PC-3 (cell line): ENCODE measurements around the gene TMEM123. TPM values are rescaled to one million over a fixed set of nuclear protein-coding genes. Genes with fewer than 3 reads are reported as not detected.

Experiments used
- ATAC-seq: fragments of 200-7000 bp; cut with Tn5 transposase; 2 replicates; pipeline ENCODE4 v1.9.1; 2020; ENCODE audit warnings: mild to moderate bottlenecking, moderate library complexity
- BruUV-seq: library from RNA; stranded (reverse); fragments of 400-500 nt; replicated peaks from 2 replicates; lab custom pipeline; 2021; lab: Mats Ljungman, UMichigan
- CTCF ChIA-PET: fragments of 300-600 bp; sonication (Branson Sonifier 250); formaldehyde crosslinking; loops from one replicate; lab custom pipeline; 2022; ENCODE audit warnings: antibody characterized with exemption; lab: Charles Lee
- POLR2A ChIA-PET: fragments of 300-600 bp; sonication (Branson Sonifier 250); formaldehyde crosslinking; loops from one replicate; lab custom pipeline; 2022; ENCODE audit warnings: antibody characterized with exemption; ENCODE audit not compliant: unreplicated experiment; lab: Charles Lee
- DNase-seq: peaks from one replicate; pipeline ENCODE4 v3.0.0-alpha.2; 2015
- H2AFZ ChIP-seq: fragments of 300-600 bp; sonication (generic); 2 replicates; pipeline ENCODE4 v1.6.0; 2016; ENCODE audit warnings: antibody characterized with exemption, low read length
- H3F3A ChIP-seq: fragments of 300-600 bp; sonication (generic); one replicate; pipeline ENCODE4 v1.6.0; 2017; ENCODE audit warnings: antibody characterized with exemption, low read length, control low read depth, mild to moderate bottlenecking; ENCODE audit not compliant: unreplicated experiment
- H3K27ac ChIP-seq: fragments of 300-600 bp; sonication (generic); 2 replicates; pipeline ENCODE4 v1.5.1; 2016; ENCODE audit warnings: mild to moderate bottlenecking, low read length
- H3K27me3 ChIP-seq: fragments of 300-600 bp; sonication (generic); 2 replicates; pipeline ENCODE4 v1.6.1; 2016; ENCODE audit warnings: low read length, mixed read lengths
- H3K36me3 ChIP-seq: fragments of 300-600 bp; sonication (generic); 2 replicates; pipeline ENCODE4 v1.6.1; 2016; ENCODE audit warnings: low read depth, mixed run types, low read length, mixed read lengths
- H3K4me1 ChIP-seq: fragments of 300-600 bp; sonication (generic); 2 replicates; pipeline ENCODE4 v1.5.1; 2016; ENCODE audit warnings: low read length; ENCODE audit not compliant: insufficient read depth
- H3K4me2 ChIP-seq: fragments of 300-600 bp; sonication (generic); 2 replicates; pipeline ENCODE4 v1.6.0; 2016; ENCODE audit warnings: low read length
- H3K4me3 ChIP-seq: fragments of 300-600 bp; sonication (generic); 2 replicates; pipeline ENCODE4 v1.5.1; 2016; ENCODE audit warnings: mild to moderate bottlenecking, low read length, mixed read lengths
- H3K79me2 ChIP-seq: fragments of 300-600 bp; sonication (generic); 2 replicates; pipeline ENCODE4 v1.6.1; 2017; ENCODE audit warnings: low read length, mixed read lengths
- H3K9ac ChIP-seq: fragments of 300-600 bp; sonication (generic); 2 replicates; pipeline ENCODE4 v1.6.0; 2016; ENCODE audit warnings: mild to moderate bottlenecking, low read length
- H3K9me2 ChIP-seq: fragments of 300-600 bp; sonication (generic); replicated peaks from 2 replicates; pipeline ENCODE4 v1.6.1; 2016; ENCODE audit warnings: mixed run types, low read length, mixed read lengths
- H3K9me3 ChIP-seq: fragments of 300-600 bp; sonication (generic); 2 replicates; pipeline ENCODE4 v1.6.1; 2016; ENCODE audit warnings: low read length, mixed read lengths
- H4K20me1 ChIP-seq: fragments of 300-600 bp; sonication (generic); 2 replicates; pipeline ENCODE4 v1.6.1; 2016; ENCODE audit warnings: low read length, mixed read lengths
- EZH2 ChIP-seq: fragments of 300-600 bp; sonication (generic); IDR thresholded peaks from one replicate; pipeline ENCODE4 v1.6.1; 2017; ENCODE audit warnings: antibody characterized with exemption, mild to moderate bottlenecking, low read length; ENCODE audit not compliant: unreplicated experiment
- EZH2phosphoT487 ChIP-seq: fragments of 300-600 bp; sonication (generic); IDR thresholded peaks from 2 replicates; pipeline ENCODE4 v1.6.1; 2018; ENCODE audit warnings: mild to moderate bottlenecking, antibody characterized with exemption, low read length, borderline replicate concordance
- intact Hi-C: fragments of 100-400 bp; cut with micrococcal nuclease; formaldehyde crosslinking; loops from 2 replicates; pipeline ENCODE4 v1.9.0; 2023
- total RNA-seq: library from RNA; depleted of rRNA; stranded (reverse); fragments of >200 nt; gene quantifications from 2 replicates; pipeline ENCODE4 v1.2.3, GENCODE V29; 2014
- TF ChIP-seq, protein P1 (sequence below): fragments of 300-600 bp; sonication (generic); conservative IDR thresholded peaks from 2 replicates; pipeline ENCODE4 v1.5.1; 2017; ENCODE audit warnings: antibody characterized with exemption, low read depth, mild to moderate bottlenecking, low read length

TMEM123 gene
- total RNA-seq, 1 experiment from 2014 or later = 163 TPM

DNA sequence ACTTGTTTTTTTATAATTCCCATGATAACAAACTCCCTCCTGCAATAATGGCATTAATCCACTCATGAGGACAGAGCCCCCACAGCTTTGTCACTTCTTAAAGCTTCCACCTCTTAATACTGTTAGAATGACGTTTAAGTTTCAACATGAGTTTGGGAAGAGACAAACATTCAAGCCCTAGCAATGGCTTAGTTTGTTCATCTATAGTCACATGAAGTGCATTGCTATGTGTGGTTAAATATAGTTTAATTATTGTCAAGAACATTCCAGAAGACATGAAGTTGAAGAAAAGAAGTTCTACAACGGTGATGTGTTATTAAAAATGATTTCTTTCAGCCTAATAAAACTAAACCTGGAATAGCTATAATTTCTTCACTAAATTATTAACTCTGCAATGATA, 47.4 kb upstream of the TMEM123 start:
- no TSS peak for BruUV-seq

DNA sequence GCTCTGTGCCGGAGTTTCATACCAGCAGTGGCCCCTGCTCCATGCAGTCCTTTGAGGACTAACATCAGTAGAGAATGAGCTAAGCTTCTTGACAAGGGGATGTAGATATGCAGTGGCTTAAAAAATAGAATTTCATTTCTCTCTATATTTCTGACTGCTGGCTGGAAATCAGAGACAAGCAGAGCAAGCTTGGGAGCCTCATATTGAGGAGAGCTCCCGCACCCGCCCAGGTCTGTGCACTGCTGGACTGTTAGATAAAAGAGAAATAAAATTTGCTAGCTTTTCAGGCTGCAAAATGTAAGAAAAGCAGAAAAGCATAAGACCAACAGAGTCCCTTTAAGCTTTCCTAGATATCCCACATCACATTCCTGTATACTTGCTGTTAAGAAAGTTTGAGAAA, 46.6 kb upstream of the TMEM123 start:
- H3K9me3 ChIP-seq = no peaks in the 10 kb centered on the region
- H3F3A ChIP-seq = peaks cover 3% of the 10 kb centered on the region
- ChIA-PET POLR2A (no interaction called here), CTCF (no interaction called here)
- H3K4me2 ChIP-seq = no peak overlapping the region
- no peak overlapping the region for H3K27ac ChIP-seq
- DNase-seq = no peak
- H3K36me3 ChIP-seq = no peaks in the 10 kb centered on the region
- H3K9ac ChIP-seq = no peak overlapping the region
- intact Hi-C loops = loop anchor here (5.0 kb wide), 2 partner anchors 98 to 647 kb away; no protein-coding TSS in a partner anchor
- no peaks in the 10 kb centered on the region for H3K79me2 ChIP-seq
- H3K4me1 ChIP-seq = peaks cover 14% of the 10 kb centered on the region
- H3K4me3 ChIP-seq = no peak overlapping the region
- TF ChIP-seq, protein P1, sequence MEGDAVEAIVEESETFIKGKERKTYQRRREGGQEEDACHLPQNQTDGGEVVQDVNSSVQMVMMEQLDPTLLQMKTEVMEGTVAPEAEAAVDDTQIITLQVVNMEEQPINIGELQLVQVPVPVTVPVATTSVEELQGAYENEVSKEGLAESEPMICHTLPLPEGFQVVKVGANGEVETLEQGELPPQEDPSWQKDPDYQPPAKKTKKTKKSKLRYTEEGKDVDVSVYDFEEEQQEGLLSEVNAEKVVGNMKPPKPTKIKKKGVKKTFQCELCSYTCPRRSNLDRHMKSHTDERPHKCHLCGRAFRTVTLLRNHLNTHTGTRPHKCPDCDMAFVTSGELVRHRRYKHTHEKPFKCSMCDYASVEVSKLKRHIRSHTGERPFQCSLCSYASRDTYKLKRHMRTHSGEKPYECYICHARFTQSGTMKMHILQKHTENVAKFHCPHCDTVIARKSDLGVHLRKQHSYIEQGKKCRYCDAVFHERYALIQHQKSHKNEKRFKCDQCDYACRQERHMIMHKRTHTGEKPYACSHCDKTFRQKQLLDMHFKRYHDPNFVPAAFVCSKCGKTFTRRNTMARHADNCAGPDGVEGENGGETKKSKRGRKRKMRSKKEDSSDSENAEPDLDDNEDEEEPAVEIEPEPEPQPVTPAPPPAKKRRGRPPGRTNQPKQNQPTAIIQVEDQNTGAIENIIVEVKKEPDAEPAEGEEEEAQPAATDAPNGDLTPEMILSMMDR = no peak
- TF ChIP-seq EZH2 (no peak), EZH2phosphoT487 (no peak)
- no TSS peak for BruUV-seq
- H4K20me1 ChIP-seq = no peaks in the 10 kb centered on the region
- H2AFZ ChIP-seq = no peak overlapping the region
- no peaks in the 10 kb centered on the region for H3K9me2 ChIP-seq
- H3K27me3 ChIP-seq = no peaks in the 10 kb centered on the region
- ATAC-seq = no peak

More for the DNA sequence above, 47.4 kb upstream of the TMEM123 start:
- Histone ChIP-seq H3K36me3 (no peaks in the 10 kb centered on the region), H3K79me2 (no peaks in the 10 kb centered on the region), H3K9ac (no peak overlapping the region), H3K4me3 (no peak overlapping the region), H3K27ac (no peak overlapping the region), H2AFZ (no peak overlapping the region), H4K20me1 (no peaks in the 10 kb centered on the region), H3K9me3 (no peaks in the 10 kb centered on the region), H3K4me2 (no peak overlapping the region), H3K9me2 (no peaks in the 10 kb centered on the region), H3F3A (no peaks in the 10 kb centered on the region), H3K27me3 (no peaks in the 10 kb centered on the region), H3K4me1 (peaks cover 8% of the 10 kb centered on the region)
- ChIA-PET POLR2A (no interaction called here), CTCF (no interaction called here)
- TF ChIP-seq EZH2 (no peak), EZH2phosphoT487 (no peak)
- TF ChIP-seq, protein P1 = no peak
- intact Hi-C loops = loop anchor here (5.0 kb wide), 2 partner anchors 97 to 648 kb away; no protein-coding TSS in a partner anchor
- no peak for DNase-seq
- no peak for ATAC-seq

DNA sequence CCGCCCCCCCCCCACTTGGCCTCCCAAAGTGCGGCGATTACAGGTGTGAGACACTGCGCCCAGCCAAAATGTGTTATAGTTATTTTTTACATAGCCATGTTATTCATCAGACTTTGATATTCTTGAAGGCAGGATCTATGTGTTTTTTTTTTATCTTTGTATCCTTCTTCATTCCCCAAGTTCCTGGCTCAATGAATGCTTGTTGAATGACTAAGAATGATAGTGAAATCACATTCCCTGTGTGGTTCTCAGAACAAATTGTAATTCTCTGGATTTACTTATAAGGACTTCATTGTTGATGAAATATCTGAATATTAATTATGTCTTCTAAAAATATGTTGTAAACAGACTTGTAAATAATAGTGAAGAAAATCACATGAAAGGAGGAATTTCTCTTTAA, 44.5 kb upstream of the TMEM123 start:
- Histone ChIP-seq H2AFZ (no peak overlapping the region), H3K4me3 (no peak overlapping the region), H3K9me2 (no peaks in the 10 kb centered on the region), H3F3A (peaks cover 3% of the 10 kb centered on the region), H3K9me3 (no peaks in the 10 kb centered on the region), H4K20me1 (no peaks in the 10 kb centered on the region), H3K27ac (no peak overlapping the region), H3K9ac (no peak overlapping the region), H3K4me1 (peaks cover 21% of the 10 kb centered on the region), H3K36me3 (no peaks in the 10 kb centered on the region), H3K27me3 (no peaks in the 10 kb centered on the region), H3K79me2 (no peaks in the 10 kb centered on the region), H3K4me2 (no peak overlapping the region)
- TF ChIP-seq EZH2 (no peak), EZH2phosphoT487 (no peak)
- TF ChIP-seq, protein P1 = no peak
- POLR2A ChIA-PET = no interaction called here
- DNase-seq (peak; percentile 35), ATAC-seq (no peak)
- no TSS peak for BruUV-seq
- intact Hi-C loops = loop anchor here (5.0 kb wide), 2 partner anchors 100 to 645 kb away; no protein-coding TSS in a partner anchor
- CTCF ChIA-PET = no interaction called here
